Lung microvascular endothelial cell (primary cell): ENCODE measurements around the gene UPK3A. TPM values are rescaled to one million over a fixed set of nuclear protein-coding genes. Genes with fewer than 3 reads are reported as not detected.
A peak's percentile ranks its signal among the peaks of the same experiment; 100 is the strongest.
"Not testable (repeated sequence)": the region's sequence is repeated elsewhere in the genome, so short reads cannot be mapped to it uniquely, and the experiment has no call there.

ENCODE experiments used
- DNase-seq, 2 donors: peaks; one replicate each; pipeline versions ENCODE4 v3.0.0 to v3.0.0-alpha.2; 2010; ENCODE audit warnings: low read depth in 2 of 2
- total RNA-seq: library from RNA; depleted of rRNA; stranded (reverse); fragments of >200 nt; gene quantifications from 2 replicates; pipeline ENCODE4 v1.2.1, GENCODE V29; 2014

Gene UPK3A
- total RNA-seq, 1 donor from 2014 or later = not detected

GRCh38 chr22:45308957-45309421, 24.2 kb downstream of the UPK3A start:
- no peak for DNase-seq

GRCh38 chr22:45309422-45310227, 24.9 kb downstream of the UPK3A start, which contains the start of gene FAM118A:
Gene FAM118A, plus strand, starts transcription at chr22:45309934. Its CDS starts 12,446 bp downstream, at chr22:45322380.
- peak; percentile 92 to 95 for DNase-seq

GRCh38 chr22:45310331-45310976, 25.7 kb downstream of the UPK3A start:
- no peak for DNase-seq

GRCh38 chr22:45310977-45311531, 26.3 kb downstream of the UPK3A start:
- DNase-seq = no peak

- no peak for DNase-seq
Measured at GRCh38 chr22:45312415-45312814, 27.7 kb downstream of the UPK3A start.

GRCh38 chr22:45312856-45313255, 28.1 kb downstream of the UPK3A start:
- DNase-seq = no peak

- peak in 1 of 2 donors; percentile 27 for DNase-seq
Measured at GRCh38 chr22:45314054-45314721, 29.4 kb downstream of the UPK3A start.

GRCh38 chr22:45314786-45315185, 30.0 kb downstream of the UPK3A start:
- DNase-seq = no peak

- no peak for DNase-seq
Measured at GRCh38 chr22:45316796-45317526, 32.2 kb downstream of the UPK3A start.

GRCh38 chr22:45317551-45318167, 32.9 kb downstream of the UPK3A start:
- DNase-seq = peak; percentile 86 to 89

- peak; percentile 87 to 96 for DNase-seq
Measured at GRCh38 chr22:45318168-45318557, 33.4 kb downstream of the UPK3A start.

- peak; percentile 47 to 74 for DNase-seq
Measured at GRCh38 chr22:45318558-45319323, 34.0 kb downstream of the UPK3A start.

GRCh38 chr22:45319324-45319685, 34.6 kb downstream of the UPK3A start:
- DNase-seq = peak in 1 of 2 donors; percentile 45

GRCh38 chr22:45320357-45320976, 35.7 kb downstream of the UPK3A start:
- DNase-seq = no peak

- DNase-seq = no peak
Measured at GRCh38 chr22:45321827-45322226, 37.1 kb downstream of the UPK3A start.

GRCh38 chr22:45322873-45323525, 38.2 kb downstream of the UPK3A start:
- no peak for DNase-seq

- no peak for DNase-seq
Measured at GRCh38 chr22:45323695-45324094, 38.9 kb downstream of the UPK3A start.

- DNase-seq = no peak
Measured at GRCh38 chr22:45324311-45324711, 39.6 kb downstream of the UPK3A start.

- not testable (repeated sequence) for DNase-seq
Measured at GRCh38 chr22:45328261-45328660, 43.5 kb downstream of the UPK3A start.
